Kasumi-1 (cell line): ENCODE data around the gene DENND2A.
"Not testable (repeated sequence)": the region's sequence is repeated elsewhere in the genome, so short reads cannot be mapped to it uniquely, and the experiment has no call there.

ENCODE experiments used
- DNase-seq, 2 experiments: peaks; one replicate each; lab custom pipeline; 2025; lab: John Stamatoyannopoulos, UW

Gene DENND2A

DNA sequence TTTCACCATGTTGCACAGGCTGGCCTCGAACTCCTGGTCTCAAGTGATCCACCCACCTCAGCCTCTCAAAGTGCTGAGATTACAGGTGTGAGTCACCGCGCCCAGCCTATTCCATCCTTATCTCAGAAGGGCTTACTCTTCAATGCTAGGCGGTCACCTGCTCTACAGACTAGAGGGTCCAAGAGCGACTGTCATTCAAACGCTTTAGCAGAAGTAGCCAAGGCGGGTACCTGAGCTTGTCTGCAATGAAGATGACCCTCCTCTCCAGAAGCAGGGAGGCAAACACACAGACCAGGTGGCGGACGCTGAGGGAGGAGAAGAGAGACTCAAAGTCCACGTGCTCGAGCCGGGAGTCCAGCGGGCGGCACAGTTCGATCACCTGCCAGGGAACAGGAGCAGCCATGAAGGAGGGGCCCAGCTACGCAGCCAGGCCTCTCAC lies 96.2 kb downstream of the DENND2A start:
- no peak for DNase-seq

GRCh38 chr7:140542228-140542603 lies 98.4 kb downstream of the DENND2A start:
- no peak for DNase-seq

GRCh38 chr7:140541513-140542227 lies 98.9 kb downstream of the DENND2A start:
- DNase-seq: no peak

- no peak for DNase-seq
These were observed 99.5 kb downstream of the DENND2A start for GRCh38 chr7:140541176-140541512.

GRCh38 chr7:140540136-140540777 lies 100.4 kb downstream of the DENND2A start:
- DNase-seq: no peak

- no peak for DNase-seq
These were observed 101.2 kb downstream of the DENND2A start for GRCh38 chr7:140539461-140539860.

DNA sequence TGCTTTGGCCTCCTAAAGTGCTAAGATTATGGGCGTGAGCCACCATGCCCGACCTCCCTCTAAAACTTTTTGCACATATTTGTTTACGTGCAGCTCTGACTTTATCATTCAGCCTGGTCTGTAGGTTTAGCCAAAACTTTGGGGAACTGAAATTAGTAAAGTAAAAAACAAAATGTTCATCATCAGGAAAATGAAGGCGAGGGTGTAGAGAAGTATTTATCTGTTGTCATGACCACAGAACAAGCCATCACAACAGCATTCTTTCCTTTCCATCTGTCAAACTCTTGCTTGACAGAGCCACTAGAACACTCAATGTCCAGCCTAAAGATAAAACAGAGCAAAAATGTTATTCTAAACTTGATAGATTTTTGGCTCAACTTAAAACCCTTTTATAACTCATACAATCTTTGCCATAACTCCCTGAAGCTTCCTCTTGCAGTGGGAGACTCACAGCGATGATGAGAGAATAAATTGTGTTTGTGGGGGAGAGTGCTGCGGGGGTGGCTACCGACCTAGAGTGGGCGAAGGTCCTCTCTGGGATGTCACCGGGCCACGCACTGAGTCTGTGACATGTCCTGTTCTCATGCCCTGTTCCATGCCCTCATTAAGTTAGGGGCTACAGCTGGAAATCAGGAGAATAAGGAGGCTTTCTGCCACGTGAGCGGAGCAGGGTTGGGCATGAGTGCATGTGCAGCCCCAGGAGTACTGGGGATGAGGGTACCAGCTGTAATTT lies 102.7 kb downstream of the DENND2A start:
- DNase-seq: no peak

DNA sequence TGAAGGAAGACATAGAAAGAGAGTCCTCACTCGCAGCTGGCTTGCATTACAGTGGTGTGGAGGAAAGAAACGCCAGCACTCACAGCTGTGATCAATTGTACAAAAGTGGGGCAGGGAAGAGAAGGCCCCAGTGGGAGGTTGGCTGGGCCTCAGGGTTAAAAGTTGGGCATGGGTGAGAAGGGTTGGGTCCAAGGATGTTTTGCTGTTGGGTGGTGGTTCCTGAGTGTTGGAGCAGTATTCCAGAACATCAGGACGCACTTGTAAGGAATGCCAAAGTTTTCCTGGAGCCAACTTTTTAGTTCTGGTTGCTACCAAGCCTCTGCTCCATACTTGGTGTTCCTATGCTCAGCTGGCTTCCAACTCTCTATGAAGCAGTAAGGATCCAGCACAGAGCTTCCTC lies 105.9 kb downstream of the DENND2A start:
- DNase-seq: no peak

GRCh38 chr7:140533394-140533872 lies 107.2 kb downstream of the DENND2A start:
- no peak for DNase-seq

DNA sequence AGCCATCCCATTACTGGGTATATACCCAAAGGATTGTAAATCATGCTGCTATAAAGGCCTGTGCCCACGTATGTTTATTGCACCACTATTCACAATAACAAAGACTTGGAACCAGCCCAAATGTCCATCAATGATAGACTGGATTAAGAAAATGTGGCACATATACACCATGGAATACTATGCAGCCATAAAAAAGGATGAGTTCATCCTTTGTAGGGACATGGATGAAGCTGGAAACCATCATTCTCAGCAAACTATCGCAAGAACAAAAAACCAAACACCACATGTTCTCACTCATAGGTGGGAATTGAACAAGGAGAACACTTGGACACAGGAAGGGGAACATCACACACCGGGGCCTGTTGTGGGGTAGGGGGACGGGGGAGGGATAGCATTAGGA lies 111.2 kb downstream of the DENND2A start:
- not testable (repeated sequence) for DNase-seq

GRCh38 chr7:140526787-140527664 lies 113.6 kb downstream of the DENND2A start:
- DNase-seq: no peak

- no peak for DNase-seq
These were observed 114.4 kb downstream of the DENND2A start for GRCh38 chr7:140526214-140526613.

GRCh38 chr7:140525743-140526142 lies 114.9 kb downstream of the DENND2A start:
- no peak for DNase-seq

DNA sequence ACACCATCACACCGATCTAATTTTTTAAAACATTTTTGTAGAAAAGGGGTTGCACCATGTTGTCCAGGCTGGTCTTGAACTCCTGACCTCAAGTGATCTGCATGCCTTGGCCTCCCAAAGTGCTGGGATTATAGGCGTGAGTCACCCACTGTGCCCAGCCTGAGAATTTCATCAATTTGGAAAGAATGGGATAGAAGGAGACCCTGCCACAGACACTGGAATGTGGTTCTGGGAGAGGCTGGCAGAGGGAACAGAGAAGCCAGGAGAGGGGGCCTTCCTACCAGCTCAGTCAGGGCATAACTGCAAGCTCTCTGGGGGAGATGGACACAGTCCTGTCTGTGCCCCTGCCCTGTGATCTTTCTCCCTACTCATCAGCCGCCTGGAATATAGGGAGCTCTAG lies 119.2 kb downstream of the DENND2A start:
- no peak for DNase-seq

DNA sequence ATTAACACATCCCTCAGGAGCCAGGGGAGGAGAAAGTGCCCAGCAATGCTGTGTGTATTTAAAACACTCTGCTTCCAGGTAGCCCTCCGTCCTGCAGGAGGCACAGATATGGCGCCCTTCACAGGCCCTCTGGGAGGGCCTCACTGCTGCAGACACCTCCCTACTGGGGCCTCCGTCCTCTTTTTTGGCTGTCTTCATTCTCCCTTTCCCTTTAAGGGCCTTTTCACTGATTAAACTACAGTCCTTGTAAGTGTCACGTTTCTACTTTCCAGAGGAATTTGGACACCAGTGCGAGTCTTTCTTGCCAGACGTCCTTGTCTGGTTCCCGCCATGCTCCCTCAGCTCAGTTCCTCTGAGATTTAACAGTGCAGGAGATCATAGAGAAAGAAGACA lies 121.6 kb downstream of the DENND2A start:
- DNase-seq: no peak

GRCh38 chr7:140518370-140519006 lies 122.1 kb downstream of the DENND2A start:
- DNase-seq: no peak

- peak; percentile 87 to 88 for DNase-seq
These were observed 122.9 kb downstream of the DENND2A start for GRCh38 chr7:140517546-140518369.

DNA sequence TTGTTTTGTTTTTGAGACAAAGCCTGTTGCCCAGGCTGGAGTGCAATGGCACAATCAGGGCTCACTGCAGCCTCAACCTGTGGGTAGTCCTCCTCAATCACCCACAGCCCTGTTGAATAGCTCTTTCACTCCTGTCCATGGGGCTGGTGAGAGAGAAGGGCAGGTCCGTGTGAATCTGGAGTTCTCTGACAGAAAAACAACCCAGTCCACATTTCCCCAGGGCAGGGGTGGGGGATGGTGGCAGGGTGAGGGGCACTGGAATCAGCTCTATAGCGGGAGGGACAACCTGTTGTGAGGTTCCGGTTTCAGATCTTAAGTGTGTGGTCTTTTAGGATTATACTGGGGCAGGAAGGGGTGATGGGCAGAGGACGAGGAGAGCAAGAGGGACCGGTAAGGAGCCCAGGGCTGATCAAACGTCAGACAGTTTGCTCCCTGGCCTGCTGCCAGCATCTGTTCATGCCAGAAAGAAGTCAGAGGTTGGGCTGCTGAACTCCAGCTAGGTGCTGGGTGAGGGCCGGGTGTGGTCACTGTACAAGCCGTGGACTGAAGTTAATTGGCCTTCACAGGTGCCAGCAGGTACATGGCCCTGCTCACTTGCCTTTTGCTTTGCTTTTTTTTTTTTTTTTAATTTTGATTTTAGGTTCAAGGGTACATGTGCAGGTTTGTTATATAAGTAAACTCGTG lies 128.2 kb downstream of the DENND2A start:
- no peak for DNase-seq

GRCh38 chr7:140509789-140510188 lies 130.8 kb downstream of the DENND2A start:
- no peak for DNase-seq

DNA sequence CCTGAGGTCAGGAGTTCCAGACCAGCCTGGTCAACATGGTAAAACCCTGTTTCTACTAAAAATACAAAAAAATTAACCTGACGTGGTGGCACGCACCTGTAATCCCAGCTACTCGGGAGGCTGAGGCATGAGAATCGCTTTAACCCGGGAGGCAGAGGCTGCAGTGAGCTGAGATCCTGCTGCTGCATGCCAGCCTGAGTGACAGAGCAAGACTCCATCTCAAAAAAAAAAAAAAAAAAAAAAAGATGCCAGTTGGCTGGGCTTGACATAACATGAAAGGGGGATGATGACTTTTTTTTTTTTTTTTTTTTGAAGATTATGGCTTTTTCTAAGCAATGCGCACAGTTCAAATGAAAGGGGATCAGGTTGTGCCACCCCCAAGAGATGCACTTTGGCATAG lies 133.1 kb downstream of the DENND2A start:
- DNase-seq: not testable (repeated sequence)
